ENCODE measurements around the gene CHPT1. TPM values are rescaled to one million over a fixed set of nuclear protein-coding genes. Genes with fewer than 3 reads are reported as not detected.

Gene CHPT1
- total and polyA plus RNA-seq, 2 of the 13 experiments (the other 11 are each of a cell fraction or from before 2014, with no cell fraction given): 117 to 178 TPM

GRCh38 chr12:101654442-101654841 lies 43.0 kb upstream of the CHPT1 start (continued):
- TF ChIP-seq HNRNPUL1 (IDR thresholded peaks at IDR 0.05; ENCODE audit: low read depth, low read length): no peak
- no peak for TF ChIP-seq SOX6 (IDR thresholded peaks at IDR 0.05)
- TF ChIP-seq SOX6 (CRISPR knock-in tag; IDR thresholded peaks at IDR 0.05): no peak
- no peak for TF ChIP-seq PREB (CRISPR knock-in tag; IDR thresholded peaks at IDR 0.05)
- no peak for TF ChIP-seq PRPF4 (IDR thresholded peaks at IDR 0.05; ENCODE audit: low read depth, low read length, poor library complexity, severe bottlenecking)
- no peak for TF ChIP-seq CSRNP1 (CRISPR knock-in tag; IDR thresholded peaks at IDR 0.05)
- no peak for TF ChIP-seq ZNF260 (CRISPR knock-in tag; IDR thresholded peaks at IDR 0.05; ENCODE audit: borderline replicate concordance, low read depth)
- no peak for TF ChIP-seq CHD2 (IDR thresholded peaks at IDR 0.05; ENCODE audit: low read depth, low read length)
- TF ChIP-seq ZNF530 (CRISPR knock-in tag; IDR thresholded peaks at IDR 0.05; ENCODE audit: low read depth): no peak
- TF ChIP-seq HNRNPH1 (optimal IDR thresholded peaks at IDR 0.05; ENCODE audit: low read depth, low read length): no peak
- TF ChIP-seq GATAD1 (CRISPR knock-in tag; IDR thresholded peaks at IDR 0.05): no peak

GRCh38 chr12:101655393-101655792 lies 42.0 kb upstream of the CHPT1 start:
- in situ Hi-C loops (cut with HindIII; ENCODE audit: extremely low pct_ligation_motif_present, low pct_unique_long_range_greater_than_20kb): no loop called here
- Histone ChIP-seq H3K4me3 (replicated peaks in 1 of 3; ENCODE audit: insufficient read depth in 1 of 3, low read depth in 2 of 3, low read length in 3 of 3) (no peak overlapping the region), H3K4me1 (ENCODE audit: insufficient read depth, low read length) (peaks cover 53% of the 10 kb centered on the region), H3K27ac (ENCODE audit: extremely low read length, insufficient read depth, low read length) (no peak overlapping the region), H3K9me3 (ENCODE audit: low read length) (no peaks in the 10 kb centered on the region), H3K36me3 (replicated peaks in 1 of 2; ENCODE audit: control insufficient read depth in 1 of 2, insufficient read depth in 2 of 2, low read length in 2 of 2) (no peaks in the 10 kb centered on the region), H2AFZ (ENCODE audit: low read length) (no peak overlapping the region), H3K79me2 (ENCODE audit: insufficient read depth, low read length) (no peaks in the 10 kb centered on the region), H4K20me1 (ENCODE audit: insufficient read depth, low read length) (no peaks in the 10 kb centered on the region), H3K4me2 (ENCODE audit: low read depth, low read length) (no peak overlapping the region), H3K27me3 (ENCODE audit: control insufficient read depth in 1 of 2, insufficient read depth in 2 of 2, low read length in 2 of 2) (no peaks in the 10 kb centered on the region), H3K9ac (ENCODE audit: insufficient read depth, low read depth, low read length) (no peak overlapping the region)
- FAIRE-seq (no peak), DNase-seq (ENCODE audit: low spot score) (no peak), ATAC-seq (no peak)
- CTCF ChIA-PET (ENCODE audit: low intra/inter-chr PET ratio, low total read pairs): no interaction called here
- intact Hi-C loops (cut with micrococcal nuclease; ENCODE audit: unreplicated experiment): no loop called here
- POLR2A ChIA-PET: interaction anchor here (0.9 to 1.9 kb wide), 3 partner anchors 40 to 47 kb away, joined by 3 to 7 read pairs (median 4); no protein-coding TSS in a partner anchor
- no TSS peak for BruUV-seq (replicated peaks)
- 72% methylated on average over 2 of the region's 2 CpGs for WGBS (ENCODE audit: low lambda C conversion rate)
- TF ChIP-seq THAP8 (CRISPR knock-in tag; IDR thresholded peaks at IDR 0.05; ENCODE audit: borderline replicate concordance) (no peak), ZNF563 (CRISPR knock-in tag; IDR thresholded peaks at IDR 0.05) (no peak), PCBP1 (IDR thresholded peaks at IDR 0.05; ENCODE audit: borderline replicate concordance, low read depth, low read length) (no peak), ZSCAN25 (CRISPR knock-in tag; IDR thresholded peaks at IDR 0.05) (no peak), STAG1 (CRISPR knock-in tag; IDR thresholded peaks at IDR 0.05) (no peak), ZNF333 (CRISPR knock-in tag; IDR thresholded peaks at IDR 0.05; ENCODE audit: borderline replicate concordance) (no peak), KDM2A (CRISPR knock-in tag; IDR thresholded peaks at IDR 0.05; ENCODE audit: borderline replicate concordance, low read depth) (no peak), ZNF552 (CRISPR knock-in tag; IDR thresholded peaks at IDR 0.05; ENCODE audit: borderline replicate concordance) (no peak), ZNF260 (CRISPR knock-in tag; IDR thresholded peaks at IDR 0.05; ENCODE audit: borderline replicate concordance, low read depth) (no peak), ZNF234 (CRISPR knock-in tag; conservative IDR thresholded peaks at IDR 0.05) (no peak), NONO (IDR thresholded peaks at IDR 0.05) (no peak), NONO (CRISPR knock-in tag; conservative IDR thresholded peaks at IDR 0.05) (no peak), ZNF34 (CRISPR knock-in tag; IDR thresholded peaks at IDR 0.05; ENCODE audit: borderline replicate concordance) (no peak)
